Measurements from ENCODE around the gene FLNB.

The FLNB gene

DNA sequence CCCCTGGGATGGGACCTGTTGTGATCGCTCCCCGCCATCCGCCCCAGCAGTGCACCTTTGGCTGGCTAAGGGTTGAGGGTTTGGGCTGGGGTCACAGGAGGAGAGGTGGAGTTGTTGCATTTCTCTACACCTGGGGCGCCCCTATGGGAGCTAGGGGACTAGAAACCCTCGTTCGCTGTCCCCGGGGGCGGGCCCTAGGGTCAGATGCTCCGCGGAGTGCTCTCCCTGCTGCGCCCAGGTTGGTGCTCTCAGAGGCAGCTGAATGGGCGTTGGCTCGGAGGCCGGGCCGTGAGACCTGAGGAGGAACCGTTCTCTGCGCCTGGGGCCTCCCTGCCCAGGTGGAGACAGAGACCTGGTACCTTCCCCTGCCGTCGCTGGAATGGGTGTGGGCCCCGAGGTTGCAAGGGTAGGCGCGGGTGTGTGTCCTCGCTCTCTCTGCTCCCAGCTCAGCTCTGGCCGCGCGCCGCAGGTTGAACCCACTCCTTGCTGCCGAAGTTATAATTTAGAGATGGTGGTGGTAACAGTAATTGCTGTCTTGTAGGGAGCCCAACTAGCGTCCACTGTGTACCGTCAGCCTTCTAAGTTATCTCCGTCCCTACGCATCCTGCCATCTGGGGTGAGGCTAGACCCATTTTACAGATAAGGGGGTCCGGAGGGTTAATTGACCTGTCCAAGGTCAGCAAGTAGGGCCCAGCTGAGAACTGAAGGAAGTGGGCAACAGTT, 965 bp downstream of the FLNB start:
- H3K36me3 ChIP-seq (replicated peaks) = no peaks in the 10 kb centered on the region
- in situ Hi-C loops (cut with HindIII; ENCODE audit: low pct_ligation_motif_present, low sequenced_read_pairs) = loop anchor here (25.0 kb wide), 1 partner anchor 153 kb away; no protein-coding TSS in a partner anchor
- no peaks in the 10 kb centered on the region for H3K27me3 ChIP-seq (replicated peaks)
- DNase-seq = no peak
- H3K27ac ChIP-seq = peak overlapping the region; percentile 76
- TF ChIP-seq, protein P1, sequence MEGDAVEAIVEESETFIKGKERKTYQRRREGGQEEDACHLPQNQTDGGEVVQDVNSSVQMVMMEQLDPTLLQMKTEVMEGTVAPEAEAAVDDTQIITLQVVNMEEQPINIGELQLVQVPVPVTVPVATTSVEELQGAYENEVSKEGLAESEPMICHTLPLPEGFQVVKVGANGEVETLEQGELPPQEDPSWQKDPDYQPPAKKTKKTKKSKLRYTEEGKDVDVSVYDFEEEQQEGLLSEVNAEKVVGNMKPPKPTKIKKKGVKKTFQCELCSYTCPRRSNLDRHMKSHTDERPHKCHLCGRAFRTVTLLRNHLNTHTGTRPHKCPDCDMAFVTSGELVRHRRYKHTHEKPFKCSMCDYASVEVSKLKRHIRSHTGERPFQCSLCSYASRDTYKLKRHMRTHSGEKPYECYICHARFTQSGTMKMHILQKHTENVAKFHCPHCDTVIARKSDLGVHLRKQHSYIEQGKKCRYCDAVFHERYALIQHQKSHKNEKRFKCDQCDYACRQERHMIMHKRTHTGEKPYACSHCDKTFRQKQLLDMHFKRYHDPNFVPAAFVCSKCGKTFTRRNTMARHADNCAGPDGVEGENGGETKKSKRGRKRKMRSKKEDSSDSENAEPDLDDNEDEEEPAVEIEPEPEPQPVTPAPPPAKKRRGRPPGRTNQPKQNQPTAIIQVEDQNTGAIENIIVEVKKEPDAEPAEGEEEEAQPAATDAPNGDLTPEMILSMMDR (IDR thresholded peaks at IDR 0.05; ENCODE audit: low read depth, low read length, missing control alignments) = no peak
- H3K4me3 ChIP-seq (ENCODE audit: low read depth, low read length) = peak overlapping the region; percentile 99

GRCh38 chr3:58009749-58010535, 1.7 kb downstream of the FLNB start:
- Histone ChIP-seq H3K27me3 (replicated peaks) (no peaks in the 10 kb centered on the region), H3K36me3 (replicated peaks) (no peaks in the 10 kb centered on the region), H3K27ac (peak overlapping the region; percentile 76), H3K4me3 (ENCODE audit: low read depth, low read length) (peak overlapping the region; percentile 99)
- in situ Hi-C loops (cut with HindIII; ENCODE audit: low pct_ligation_motif_present, low sequenced_read_pairs) = loop anchor here (25.0 kb wide), 1 partner anchor 152 kb away; no protein-coding TSS in a partner anchor
- TF ChIP-seq, protein P1 (IDR thresholded peaks at IDR 0.05; ENCODE audit: low read depth, low read length, missing control alignments) = no peak
- no peak for DNase-seq

- in situ Hi-C loops (cut with HindIII; ENCODE audit: low pct_ligation_motif_present, low sequenced_read_pairs) = loop anchor here (25.0 kb wide), 1 partner anchor 152 kb away; no protein-coding TSS in a partner anchor
- no peak for DNase-seq
Measured at GRCh38 chr3:58010562-58010961, 2.3 kb downstream of the FLNB start.

GRCh38 chr3:58011580-58011979, 3.4 kb downstream of the FLNB start:
- TF ChIP-seq, protein P1 (IDR thresholded peaks at IDR 0.05; ENCODE audit: low read depth, low read length, missing control alignments) = no peak
- no peak for DNase-seq
- Histone ChIP-seq H3K36me3 (replicated peaks) (peaks cover 4% of the 10 kb centered on the region), H3K27me3 (replicated peaks) (no peaks in the 10 kb centered on the region), H3K27ac (no peak overlapping the region), H3K4me3 (ENCODE audit: low read depth, low read length) (peak overlapping the region; percentile 36)
- in situ Hi-C loops (cut with HindIII; ENCODE audit: low pct_ligation_motif_present, low sequenced_read_pairs) = loop anchor here (25.0 kb wide), 1 partner anchor 151 kb away; no protein-coding TSS in a partner anchor

More at GRCh38 chr3:58010562-58010961, 2.3 kb downstream of the FLNB start:
- TF ChIP-seq, protein P1 (IDR thresholded peaks at IDR 0.05; ENCODE audit: low read depth, low read length, missing control alignments) = no peak
- H3K4me3 ChIP-seq (ENCODE audit: low read depth, low read length) = peak overlapping the region; percentile 99
- no peaks in the 10 kb centered on the region for H3K27me3 ChIP-seq (replicated peaks)
- H3K36me3 ChIP-seq (replicated peaks) = peaks cover 2% of the 10 kb centered on the region
- H3K27ac ChIP-seq = peak overlapping the region; percentile 34

GRCh38 chr3:58012302-58012701, 4.1 kb downstream of the FLNB start:
- in situ Hi-C loops (cut with HindIII; ENCODE audit: low pct_ligation_motif_present, low sequenced_read_pairs) = loop anchor here (25.0 kb wide), 1 partner anchor 150 kb away; no protein-coding TSS in a partner anchor
- no peak for DNase-seq
- no peaks in the 10 kb centered on the region for H3K27me3 ChIP-seq (replicated peaks)
- H3K4me3 ChIP-seq (ENCODE audit: low read depth, low read length) = no peak overlapping the region
- no peak overlapping the region for H3K27ac ChIP-seq
- peaks cover 4% of the 10 kb centered on the region for H3K36me3 ChIP-seq (replicated peaks)
- TF ChIP-seq, protein P1 (IDR thresholded peaks at IDR 0.05; ENCODE audit: low read depth, low read length, missing control alignments) = no peak
